Measurements from ENCODE around the gene CIAO3.

CIAO3 gene

DNA sequence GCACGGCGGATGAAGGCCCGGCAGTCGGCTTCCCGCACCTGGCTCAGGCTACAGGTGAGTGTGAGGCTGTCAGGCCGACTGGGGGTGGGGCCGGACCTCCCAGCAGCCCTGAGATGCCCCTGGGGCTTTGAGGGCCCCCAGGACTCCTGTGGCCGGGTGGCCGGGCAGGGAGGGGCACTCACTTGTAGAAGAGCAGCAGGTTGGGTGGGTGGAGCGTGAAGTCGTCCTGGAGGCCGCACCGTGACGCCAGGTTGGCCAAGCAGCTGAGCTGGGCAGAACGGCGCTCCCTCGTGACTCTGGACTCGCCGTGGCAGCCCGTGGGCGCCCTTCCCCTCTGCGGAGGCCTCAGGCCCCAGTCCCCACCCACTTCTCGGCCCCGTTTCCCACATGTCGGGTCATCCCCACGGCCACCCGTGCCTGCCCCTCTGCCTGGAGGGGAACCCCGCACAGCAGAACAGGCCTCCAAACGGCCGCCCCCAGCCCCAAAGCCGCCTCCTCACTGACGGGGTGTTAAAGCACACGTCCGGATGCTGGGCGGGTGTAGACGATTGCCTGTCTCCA, 34.5 kb upstream of the CIAO3 start:
- no peak for DNase-seq (ENCODE audit: low spot score)

DNA sequence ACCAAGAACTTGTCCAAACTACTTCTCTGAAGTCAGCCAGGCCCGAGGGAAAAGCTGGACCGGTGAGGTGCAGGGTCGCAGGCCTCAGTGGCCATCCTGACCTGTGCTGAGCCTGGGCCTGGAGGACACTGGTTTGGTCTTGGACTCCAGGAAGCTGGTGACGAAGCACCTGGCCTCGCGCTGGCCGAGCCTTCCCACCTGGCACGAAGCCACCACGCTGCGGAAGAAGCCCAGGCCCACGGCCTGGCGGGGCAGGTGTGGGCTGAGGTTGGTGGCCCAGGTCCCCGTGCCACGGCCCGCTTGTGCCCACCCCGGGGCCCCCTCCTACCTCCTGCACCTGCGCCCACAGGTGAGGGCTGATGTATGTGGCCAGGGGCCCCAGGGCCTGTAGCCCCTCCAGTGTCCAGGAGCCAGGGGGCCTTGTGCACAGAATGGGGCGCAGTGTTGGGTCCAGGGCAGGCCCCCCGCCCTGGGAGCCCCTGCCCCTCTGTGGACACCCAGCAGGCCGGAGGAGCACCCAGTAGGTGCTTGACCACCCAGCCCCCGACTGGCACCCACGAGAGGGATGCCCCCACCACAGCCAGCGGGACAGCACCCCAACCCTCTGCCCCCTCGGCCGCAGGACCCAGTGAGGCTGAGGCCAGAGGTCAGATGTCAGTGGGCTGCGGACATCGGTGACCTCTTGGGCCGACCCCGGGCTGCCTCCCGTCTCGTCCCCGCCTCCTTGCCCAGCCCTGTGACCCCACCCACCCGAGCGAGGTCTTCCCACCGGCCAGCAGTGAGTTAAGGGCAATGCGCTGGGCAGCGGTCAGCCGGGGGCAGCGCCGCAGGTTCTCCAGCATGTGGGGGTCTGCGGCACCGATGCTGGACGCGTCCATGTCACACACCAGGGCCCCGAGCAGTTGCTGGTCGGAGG, 33.5 kb upstream of the CIAO3 start:
- DNase-seq (ENCODE audit: low spot score): no peak

DNA sequence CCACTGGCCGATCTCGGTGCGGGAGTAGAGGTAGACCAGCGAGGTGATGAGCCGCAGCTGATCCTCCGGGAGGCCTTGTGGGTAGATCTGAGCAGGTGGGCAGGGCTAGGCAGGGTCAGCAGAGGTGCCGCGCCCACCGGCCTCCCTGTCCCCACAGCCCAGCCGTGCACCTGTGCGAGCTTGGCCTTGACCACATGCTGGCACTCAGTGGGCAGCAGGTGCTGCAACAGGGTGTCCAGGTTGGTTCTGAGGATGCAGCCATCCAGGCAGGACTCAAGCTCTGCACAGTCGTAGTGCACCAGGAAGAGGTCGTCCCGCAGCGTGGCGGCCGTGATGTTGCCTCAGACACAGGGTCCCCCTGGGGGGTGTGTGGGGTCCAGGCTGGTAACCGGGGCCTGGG, 32.2 kb upstream of the CIAO3 start:
- no peak for DNase-seq (ENCODE audit: low spot score)

DNA sequence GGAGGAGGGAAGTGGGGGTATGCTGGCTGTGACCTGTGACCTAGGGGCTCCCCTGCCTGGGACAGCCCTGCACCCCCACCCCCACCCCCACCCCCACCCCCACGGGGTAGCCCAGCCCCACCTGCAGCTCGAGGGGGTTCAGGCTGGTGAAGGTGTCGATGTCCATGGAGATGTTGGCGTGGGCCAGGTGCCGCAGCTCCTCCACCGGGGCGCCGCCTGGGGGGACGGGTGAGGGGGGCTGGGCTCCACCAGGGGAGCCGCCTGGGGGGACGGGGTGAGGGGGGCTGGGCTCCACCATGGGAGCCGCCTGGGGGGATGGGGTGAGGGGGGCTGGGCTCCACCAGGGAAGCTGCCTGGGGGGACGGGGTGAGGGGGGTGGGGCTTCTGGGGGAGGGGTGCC, 29.6 kb upstream of the CIAO3 start:
- DNase-seq (ENCODE audit: low spot score): no peak

DNA sequence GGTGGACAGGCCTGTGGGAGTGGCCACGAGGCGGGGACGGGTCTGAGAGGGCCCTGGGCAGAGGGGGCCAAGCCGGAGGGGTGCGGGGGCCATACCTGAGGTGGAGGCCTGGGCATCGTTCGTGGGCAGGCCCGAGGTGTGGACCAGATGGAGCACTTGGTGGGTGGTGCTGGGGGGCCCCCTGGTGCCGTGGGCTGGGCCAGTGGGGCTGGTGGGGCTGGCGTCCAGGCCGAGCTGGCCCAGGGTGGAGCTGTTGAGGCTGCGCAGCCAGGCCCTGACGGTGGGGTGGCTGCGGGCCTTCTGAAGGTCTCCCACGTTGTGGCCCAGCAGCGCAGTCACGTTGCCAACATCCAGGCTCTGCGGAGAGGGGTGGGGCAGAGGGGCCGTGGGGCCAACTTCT, 29.1 kb upstream of the CIAO3 start:
- no peak for DNase-seq (ENCODE audit: low spot score)

DNA sequence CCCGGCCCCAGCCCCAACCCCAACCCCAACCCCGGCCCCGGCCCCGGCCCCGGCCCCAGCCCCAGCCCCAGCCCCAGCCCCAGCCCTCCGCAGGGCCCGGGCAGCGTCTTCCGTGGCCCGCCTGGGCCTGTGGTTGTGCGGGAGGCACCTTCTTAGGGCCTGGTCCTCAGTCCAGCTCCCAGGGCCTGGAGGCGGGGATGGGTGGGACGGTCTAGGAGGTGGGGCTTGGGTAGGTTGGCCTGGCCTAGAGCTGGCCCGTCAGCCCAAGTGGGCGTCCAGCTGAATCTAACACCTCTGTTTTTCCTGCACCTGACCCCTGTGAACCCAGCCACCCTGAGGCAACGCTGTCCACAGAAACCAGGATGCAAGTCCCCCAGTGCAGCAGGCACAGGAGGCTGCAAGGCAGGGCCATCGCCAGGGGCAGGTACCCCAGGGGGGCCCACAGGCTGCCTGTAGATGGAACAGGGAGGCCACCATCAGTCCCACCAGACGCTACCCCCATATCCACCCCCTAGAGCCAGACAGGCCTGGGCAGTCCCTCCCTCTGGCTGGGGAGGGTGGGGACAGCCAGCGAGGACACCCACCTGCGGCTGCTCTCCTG, 28.5 kb upstream of the CIAO3 start:
- DNase-seq (ENCODE audit: low spot score): no peak

DNA sequence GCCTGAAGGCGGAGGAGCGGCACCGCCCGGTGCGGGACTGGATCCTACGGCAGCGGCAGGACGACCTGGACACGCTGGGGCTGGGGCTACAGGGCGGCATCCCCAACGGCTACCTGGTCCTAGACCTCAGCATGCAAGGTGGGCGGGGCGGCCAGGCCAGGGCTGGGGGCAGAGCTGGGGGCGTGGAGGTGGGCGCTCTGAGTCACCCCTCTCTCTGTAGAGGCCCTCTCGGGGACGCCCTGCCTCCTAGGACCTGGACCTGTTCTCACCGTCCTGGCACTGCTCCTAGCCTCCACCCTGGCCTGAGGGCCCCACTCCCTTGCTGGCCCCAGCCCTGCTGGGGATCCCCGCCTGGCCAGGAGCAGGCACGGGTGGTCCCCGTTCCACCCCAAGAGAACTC, 27.6 kb upstream of the CIAO3 start:
- no peak for DNase-seq (ENCODE audit: low spot score)

DNA sequence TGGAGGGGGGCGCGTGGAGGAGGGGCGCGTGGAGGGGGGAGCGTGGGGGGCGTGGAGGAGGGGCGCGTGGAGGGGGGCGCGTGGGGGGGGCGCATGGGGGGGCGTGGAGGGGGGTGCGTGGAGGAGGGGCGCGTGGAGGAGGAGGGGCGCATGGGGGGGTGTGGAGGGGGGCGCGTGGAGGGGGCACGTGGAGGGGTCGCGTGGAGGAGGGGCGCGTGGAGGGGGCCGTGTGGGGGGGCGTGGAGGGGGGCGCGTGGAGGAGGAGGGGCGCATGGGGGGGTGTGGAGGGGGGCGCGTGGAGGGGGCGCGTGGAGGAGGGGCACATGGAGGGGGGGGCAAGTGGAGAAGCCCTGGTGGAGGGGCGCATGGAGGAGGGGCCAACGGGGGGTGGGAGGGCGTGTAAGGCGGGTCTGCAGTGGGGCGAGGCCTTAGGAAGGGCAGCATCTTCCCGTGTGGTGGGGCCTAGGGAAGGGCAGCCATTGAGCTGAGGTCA, 27.0 kb upstream of the CIAO3 start:
- DNase-seq (ENCODE audit: low spot score): no peak

DNA sequence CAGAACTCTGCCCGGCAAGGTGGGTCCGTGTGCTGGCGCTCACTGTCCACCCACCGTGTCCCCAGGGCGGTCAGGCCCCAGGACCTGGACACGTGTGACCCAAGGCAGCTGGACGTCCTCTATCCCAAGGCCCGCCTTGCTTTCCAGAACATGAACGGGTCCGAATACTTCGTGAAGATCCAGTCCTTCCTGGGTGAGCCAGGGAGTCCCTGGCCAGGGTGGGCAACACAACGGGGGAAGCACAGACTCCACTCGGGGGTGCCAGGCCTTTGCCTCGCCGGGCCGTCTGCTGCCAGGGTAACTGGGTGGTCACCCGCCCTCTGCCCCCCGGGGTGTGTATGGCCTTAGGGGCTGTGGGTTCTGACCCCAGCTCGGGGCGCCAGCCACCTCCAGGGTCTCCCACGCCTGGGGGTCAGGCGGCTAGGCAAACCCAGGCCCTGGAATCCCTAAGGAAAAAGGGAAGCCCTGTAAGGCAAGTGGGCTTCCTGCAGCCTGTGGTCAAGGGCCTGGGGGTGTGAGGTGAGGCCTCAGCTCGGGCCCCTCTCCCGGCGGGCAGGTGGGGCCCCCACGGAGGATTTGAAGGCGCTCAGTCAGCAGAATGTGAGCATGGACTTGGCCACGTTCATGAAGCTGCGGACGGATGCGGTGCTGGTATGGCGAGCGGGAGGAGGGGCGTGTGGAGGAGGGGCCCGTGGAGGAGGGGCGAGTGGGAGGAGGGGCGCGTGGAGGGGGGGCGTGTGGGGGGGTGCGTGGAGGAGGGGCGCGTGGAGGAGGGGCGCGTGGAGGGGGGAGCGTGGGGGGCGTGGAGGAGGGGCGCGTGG, 26.2 kb upstream of the CIAO3 start:
- no peak for DNase-seq (ENCODE audit: low spot score)

DNA sequence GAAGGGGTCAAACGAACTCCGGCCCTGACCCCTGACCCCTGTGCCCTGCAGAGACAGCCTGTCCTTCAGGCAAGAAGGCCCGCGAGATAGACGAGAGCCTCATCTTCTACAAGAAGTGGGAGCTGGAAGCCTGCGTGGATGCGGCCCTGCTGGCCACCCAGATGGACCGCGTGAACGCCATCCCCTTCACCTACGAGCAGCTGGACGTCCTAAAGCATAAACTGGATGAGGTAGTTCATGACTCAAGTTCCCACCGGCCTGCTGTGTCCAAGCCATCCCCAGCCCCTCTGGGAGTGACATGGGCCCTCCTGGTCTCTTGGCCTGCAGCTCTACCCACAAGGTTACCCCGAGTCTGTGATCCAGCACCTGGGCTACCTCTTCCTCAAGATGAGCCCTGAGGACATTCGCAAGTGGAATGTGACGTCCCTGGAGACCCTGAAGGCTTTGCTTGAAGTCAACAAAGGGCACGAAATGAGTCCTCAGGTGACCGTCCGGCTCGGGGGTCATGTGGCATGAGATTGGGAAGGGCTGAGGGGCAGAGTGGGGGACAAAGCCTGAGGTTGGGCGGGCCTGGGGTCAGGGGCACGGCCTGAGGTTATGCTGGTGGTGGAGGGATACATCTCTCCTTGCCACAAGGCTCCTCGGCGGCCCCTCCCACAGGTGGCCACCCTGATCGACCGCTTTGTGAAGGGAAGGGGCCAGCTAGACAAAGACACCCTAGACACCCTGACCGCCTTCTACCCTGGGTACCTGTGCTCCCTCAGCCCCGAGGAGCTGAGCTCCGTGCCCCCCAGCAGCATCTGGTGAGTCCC, 25.4 kb upstream of the CIAO3 start:
- DNase-seq (ENCODE audit: low spot score): no peak

DNA sequence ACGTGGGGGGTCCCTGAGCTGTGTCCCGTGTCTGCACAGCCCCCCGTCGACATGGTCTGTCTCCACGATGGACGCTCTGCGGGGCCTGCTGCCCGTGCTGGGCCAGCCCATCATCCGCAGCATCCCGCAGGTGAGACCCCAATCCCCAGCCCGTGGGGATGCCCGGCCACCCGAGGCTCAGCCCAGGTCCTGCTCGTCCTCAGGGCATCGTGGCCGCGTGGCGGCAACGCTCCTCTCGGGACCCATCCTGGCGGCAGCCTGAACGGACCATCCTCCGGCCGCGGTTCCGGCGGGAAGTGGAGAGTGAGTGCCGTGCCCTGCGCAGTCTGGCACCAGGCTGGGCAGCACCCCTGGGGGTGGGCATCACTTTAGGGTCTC, 24.7 kb upstream of the CIAO3 start:
- no peak for DNase-seq (ENCODE audit: low spot score)

DNA sequence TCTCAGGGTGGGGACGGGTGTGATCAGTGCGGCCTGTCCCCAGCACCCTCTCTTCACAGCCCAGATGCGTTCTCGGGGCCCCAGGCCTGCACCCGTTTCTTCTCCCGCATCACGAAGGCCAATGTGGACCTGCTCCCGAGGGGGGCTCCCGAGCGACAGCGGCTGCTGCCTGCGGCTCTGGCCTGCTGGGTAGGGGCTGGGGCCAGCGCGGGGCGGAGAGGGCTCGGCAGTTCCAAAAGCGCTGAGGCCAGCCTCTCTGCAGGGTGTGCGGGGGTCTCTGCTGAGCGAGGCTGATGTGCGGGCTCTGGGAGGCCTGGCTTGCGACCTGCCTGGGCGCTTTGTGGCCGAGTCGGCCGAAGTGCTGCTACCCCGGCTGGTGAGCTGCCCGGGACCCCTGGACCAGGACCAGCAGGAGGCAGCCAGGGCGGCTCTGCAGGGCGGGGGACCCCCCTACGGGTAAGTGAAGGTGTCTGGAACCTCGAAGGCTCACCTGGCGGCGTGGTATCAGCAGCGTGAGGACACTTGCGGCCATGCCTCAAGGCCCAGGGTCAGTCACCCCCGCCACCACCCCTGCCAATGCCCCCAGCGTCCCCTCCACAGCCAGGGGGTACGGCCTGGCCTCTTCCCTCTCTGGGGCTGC, 24.2 kb upstream of the CIAO3 start:
- DNase-seq (ENCODE audit: low spot score): no peak

DNA sequence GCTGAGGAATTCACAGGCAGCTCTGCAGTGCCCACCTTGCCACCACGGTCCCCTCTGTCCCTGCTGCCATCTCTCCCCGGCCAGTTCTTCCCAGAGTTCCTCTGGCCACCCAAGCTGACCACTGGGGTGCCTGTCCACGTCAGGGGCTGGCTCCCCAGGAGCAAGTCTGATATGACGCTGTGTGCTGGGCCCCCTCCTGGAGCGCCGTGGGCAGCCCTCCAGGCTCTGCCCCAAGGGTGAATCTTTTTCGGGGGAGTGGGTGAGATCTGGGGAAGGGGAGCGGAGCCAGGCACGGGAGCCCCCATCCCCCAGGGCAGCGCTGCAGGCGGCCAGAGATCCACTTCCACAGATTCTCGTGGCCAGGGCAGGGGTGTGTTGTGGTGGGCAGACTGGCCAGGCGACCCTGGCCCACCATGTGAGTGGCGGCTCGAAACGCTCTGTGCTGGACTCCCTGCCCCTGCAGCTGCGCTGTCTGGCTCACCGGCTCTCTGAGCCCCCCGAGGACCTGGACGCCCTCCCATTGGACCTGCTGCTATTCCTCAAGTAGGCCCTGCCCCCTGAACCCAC, 23.5 kb upstream of the CIAO3 start:
- DNase-seq (ENCODE audit: low spot score): no peak

DNA sequence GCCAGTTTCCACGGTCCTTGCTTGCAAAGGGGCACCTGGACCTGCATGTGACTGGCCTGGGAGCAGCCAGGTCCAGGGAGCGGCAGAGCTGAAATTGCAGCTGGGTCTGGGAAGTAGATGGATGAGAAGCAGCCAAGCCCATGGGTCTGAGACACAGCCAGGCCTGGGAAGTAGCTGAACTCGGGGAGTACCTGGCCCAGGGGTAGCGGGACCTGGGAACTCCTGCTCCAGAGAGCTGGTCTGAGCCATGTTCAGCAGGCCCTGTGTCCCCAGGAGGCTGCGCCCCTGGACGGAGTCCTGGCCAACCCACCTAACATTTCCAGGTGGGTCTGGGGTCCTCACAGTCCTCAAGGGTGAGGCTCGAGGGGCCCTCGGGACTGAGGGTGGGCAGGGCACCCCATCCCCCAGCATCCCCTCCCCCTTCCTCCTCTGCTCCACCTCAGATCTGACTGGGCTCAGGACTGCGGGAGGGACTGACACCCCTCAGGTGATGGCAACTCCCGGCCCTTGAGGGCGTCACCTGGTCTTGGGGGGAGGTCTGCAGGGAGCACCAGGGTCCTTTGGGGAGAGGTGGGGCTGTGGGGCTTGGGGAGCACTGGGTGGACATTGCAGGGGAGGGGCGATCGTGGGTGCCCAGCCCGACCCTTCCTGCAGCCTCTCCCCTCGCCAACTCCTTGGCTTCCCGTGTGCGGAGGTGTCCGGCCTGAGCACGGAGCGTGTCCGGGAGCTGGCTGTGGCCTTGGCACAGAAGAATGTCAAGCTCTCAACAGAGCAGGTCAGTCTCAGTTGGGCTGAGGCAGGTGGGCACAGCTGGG, 22.8 kb upstream of the CIAO3 start:
- no peak for DNase-seq (ENCODE audit: low spot score)

DNA sequence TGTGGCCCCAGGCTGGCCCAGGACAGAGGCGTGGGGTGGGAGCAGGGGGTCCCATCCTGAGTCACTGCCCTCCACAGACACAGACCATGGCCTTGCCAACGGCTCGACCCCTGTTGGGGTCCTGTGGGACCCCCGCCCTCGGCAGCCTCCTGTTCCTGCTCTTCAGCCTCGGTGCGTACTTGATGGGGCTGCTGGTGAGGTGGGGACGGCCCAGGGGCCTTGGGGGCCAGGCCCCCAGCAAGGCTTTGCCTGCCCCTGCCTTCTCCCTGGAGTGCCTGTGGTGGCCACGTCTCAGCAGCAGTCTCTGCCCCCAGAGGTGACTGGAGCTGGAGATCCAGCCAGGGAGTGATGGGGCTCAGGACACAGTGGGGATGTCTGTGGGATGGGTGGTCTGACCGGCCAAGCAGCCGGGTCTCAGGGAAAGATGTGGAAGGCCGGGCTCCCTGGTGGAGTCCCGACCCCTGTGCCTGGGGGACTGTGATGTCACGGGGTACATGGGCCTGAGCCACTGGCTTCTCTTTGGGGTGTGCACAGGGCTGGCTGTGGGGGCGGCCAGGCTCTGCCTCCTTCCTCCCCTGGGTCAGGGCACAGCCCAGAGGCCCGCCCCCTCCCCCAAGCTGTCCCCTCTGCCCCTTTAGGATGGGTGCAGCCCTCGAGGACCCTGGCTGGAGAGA, 21.9 kb upstream of the CIAO3 start:
- no peak for DNase-seq (ENCODE audit: low spot score)

DNA sequence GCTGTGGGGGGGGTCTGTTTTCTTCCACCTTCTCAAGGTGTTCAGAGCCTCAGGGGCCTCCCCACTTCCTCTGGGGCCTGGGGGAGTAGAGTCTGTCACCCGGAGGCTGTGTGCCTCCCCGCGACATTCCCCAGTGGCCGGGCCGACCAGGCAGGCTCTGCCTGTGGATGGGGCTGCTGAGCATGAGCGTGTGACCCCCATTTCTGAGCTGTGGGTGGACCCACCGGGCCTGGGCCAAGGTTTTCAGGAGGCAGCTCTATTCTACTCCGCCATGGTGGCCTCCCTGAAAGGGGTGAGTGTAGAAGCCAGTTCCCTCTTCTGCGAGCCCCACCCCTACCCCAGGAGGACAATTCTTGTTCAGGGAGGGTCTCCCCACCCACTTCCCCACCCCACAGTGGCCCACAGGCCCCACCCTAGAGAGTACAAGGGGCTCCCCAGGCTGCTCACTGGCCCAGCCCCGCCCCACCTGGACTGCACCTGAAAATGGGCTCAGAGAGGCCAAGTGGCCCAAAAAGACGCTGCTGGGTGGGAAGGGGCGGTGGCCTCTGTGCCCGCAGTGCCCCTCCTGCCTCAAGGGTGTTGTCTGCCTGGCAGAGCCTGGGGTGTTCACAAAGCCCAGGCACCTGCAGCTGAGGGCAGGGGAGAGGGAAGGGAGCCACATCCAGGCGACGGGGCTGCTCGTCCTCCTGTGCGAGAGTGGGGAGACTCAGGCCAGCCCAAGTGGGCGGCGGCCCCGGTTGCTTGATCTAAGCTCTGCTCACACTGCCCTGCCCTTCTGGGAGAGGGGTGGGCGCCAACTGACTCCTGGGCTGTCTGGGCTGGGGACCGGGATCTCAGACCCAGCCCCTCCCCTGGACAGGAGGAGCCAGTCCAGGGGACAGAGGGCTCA, 21.1 kb upstream of the CIAO3 start:
- DNase-seq (ENCODE audit: low spot score): no peak

DNA sequence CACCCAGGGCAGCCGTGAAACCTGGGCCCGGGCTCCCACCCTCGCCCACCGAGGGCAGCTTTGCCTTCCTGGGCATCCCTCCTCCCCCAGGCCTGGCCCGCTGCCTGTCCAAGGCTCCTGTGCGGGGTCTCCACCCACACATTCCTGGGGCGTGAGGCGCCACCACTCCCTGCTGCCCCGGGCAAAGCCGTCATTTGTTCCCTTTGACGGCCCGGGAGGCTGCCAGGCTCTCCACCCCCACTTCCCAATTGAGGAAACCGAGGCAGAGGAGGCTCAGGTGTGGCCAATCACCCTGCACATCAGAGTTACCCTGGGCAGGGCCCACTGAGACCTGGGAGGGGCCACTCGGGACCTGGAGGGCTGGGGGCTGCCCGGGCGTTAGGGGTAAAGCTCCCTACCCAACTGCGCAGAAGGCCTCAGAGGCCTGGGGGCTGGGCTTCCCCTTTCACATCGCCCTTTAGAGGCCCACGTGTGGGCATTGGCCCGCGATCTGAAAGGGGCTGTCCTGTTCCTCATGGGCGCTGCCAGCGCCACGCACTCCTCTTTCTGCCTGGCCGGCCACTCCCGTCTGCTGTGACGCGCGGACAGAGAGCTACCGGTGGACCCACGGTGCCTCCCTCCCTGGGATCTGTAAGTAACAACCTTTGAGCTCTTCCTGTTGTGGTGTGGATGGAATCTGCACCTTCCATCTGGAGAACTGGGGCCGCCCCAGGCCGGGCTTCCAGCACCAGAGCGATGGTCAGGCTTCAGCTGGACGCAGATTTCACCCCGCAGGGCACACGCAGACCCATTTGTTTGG, 19.9 kb upstream of the CIAO3 start, which contains the start of gene MSLN:
Gene MSLN, plus strand, starts transcription at position 190 of the 799 bp plus-strand sequence. CDS start 1,947 bp downstream, outside the sequence.
- peak; percentile 86 for DNase-seq (ENCODE audit: low spot score)
